Measurements from ENCODE around the gene PPM1E. TPM values are rescaled to one million over a fixed set of nuclear protein-coding genes. Genes with fewer than 3 reads are reported as not detected.
A peak's percentile ranks its signal among the peaks of the same experiment; 100 is the strongest.

PPM1E gene
- total and polyA plus RNA-seq, 4 donors: 0.08 to 1.3 (median 0.66) TPM

DNA sequence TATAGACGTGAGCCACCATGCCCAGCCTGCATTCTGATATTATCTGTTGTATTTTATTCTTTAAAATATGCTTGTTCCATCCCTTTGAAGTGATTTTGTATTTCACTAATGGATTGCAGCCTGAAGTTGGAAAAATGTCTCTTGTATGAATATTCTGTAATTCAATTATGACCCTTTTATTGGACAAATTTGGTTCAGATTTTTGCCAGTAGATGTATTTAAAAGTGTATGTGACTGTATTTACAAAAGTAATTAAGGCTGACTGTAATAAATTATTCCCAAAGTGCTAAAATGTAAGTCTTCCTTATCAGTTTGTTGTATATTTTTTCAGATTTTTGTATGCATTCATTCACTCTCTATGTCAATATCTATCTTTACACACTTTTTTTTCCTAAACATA, 23.8 kb downstream of the PPM1E start:
- ATAC-seq (ENCODE audit: insufficient read depth, low FRiP score): no peak
- H3K9me3 ChIP-seq (ENCODE audit: control insufficient read depth in 4 of 4, insufficient read depth in 3 of 4, low read length in 3 of 4): no peaks in the 10 kb centered on the region
- 59 to 66% methylated on average over 1 of the region's 1 CpG for WGBS, 2 donors

DNA sequence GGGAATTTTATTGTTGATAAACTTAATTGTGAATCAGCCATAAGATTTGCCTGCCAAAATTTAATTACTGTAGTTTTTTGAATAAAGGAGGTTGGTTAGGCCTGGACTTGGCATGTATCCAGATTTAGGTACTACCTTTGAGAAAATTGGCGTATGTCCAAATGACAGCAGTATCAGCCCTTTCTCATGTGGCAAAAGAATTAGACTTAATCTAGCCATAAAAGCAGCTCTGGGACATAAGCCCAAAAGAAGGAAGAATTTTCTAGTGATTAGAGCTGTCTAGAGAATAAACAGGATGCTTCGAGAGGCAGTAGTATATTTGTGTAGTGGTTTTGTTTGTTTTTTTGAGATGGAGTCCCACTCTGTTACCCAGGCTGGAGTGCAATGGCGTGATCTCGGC, 27.7 kb downstream of the PPM1E start:
- TF ChIP-seq, protein P1, sequence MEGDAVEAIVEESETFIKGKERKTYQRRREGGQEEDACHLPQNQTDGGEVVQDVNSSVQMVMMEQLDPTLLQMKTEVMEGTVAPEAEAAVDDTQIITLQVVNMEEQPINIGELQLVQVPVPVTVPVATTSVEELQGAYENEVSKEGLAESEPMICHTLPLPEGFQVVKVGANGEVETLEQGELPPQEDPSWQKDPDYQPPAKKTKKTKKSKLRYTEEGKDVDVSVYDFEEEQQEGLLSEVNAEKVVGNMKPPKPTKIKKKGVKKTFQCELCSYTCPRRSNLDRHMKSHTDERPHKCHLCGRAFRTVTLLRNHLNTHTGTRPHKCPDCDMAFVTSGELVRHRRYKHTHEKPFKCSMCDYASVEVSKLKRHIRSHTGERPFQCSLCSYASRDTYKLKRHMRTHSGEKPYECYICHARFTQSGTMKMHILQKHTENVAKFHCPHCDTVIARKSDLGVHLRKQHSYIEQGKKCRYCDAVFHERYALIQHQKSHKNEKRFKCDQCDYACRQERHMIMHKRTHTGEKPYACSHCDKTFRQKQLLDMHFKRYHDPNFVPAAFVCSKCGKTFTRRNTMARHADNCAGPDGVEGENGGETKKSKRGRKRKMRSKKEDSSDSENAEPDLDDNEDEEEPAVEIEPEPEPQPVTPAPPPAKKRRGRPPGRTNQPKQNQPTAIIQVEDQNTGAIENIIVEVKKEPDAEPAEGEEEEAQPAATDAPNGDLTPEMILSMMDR (IDR thresholded peaks at IDR 0.05; ENCODE audit: control extremely low read depth, extremely low read depth): no peak
- DNase-seq (peak in 2 of 3 donors; percentile 9 to 12), ATAC-seq (ENCODE audit: insufficient read depth, low FRiP score) (no peak)
- Histone ChIP-seq H3K27ac (ENCODE audit: low read depth in 1 of 2, low read length in 1 of 2) (no peak overlapping the region), H3K4me3 (no peak overlapping the region), H3K9ac (ENCODE audit: insufficient read depth in 1 of 2, low read length in 2 of 2) (no peak overlapping the region), H3K9me3 (ENCODE audit: control insufficient read depth in 4 of 4, insufficient read depth in 3 of 4, low read length in 3 of 4) (no peaks in the 10 kb centered on the region), H3K27me3 (ENCODE audit: control insufficient read depth in 3 of 3, insufficient read depth in 3 of 3, low read length in 2 of 3) (no peaks in the 10 kb centered on the region), H3K4me1 (ENCODE audit: control insufficient read depth in 5 of 5, insufficient read depth in 5 of 5, low read length in 5 of 5) (peaks cover 0 to 3% (median 0%) of the 10 kb centered on the region in 5 donors), H3K36me3 (ENCODE audit: control insufficient read depth in 4 of 4, insufficient read depth in 4 of 4, low read length in 4 of 4) (no peaks in the 10 kb centered on the region)
- 80 to 90% methylated on average over 4 of the region's 4 CpGs for WGBS, 2 donors

More for the DNA sequence above, 23.8 kb downstream of the PPM1E start:
- H3K9ac ChIP-seq (ENCODE audit: insufficient read depth in 1 of 2, low read length in 2 of 2): no peak overlapping the region
- no peaks in the 10 kb centered on the region for H3K27me3 ChIP-seq (ENCODE audit: control insufficient read depth in 3 of 3, insufficient read depth in 3 of 3, low read length in 2 of 3)
- no peaks in the 10 kb centered on the region for H3K4me1 ChIP-seq (ENCODE audit: control insufficient read depth in 5 of 5, insufficient read depth in 5 of 5, low read length in 5 of 5)
- H3K36me3 ChIP-seq (ENCODE audit: control insufficient read depth in 4 of 4, insufficient read depth in 4 of 4, low read length in 4 of 4): no peaks in the 10 kb centered on the region
- DNase-seq: no peak
- TF ChIP-seq, protein P1 (IDR thresholded peaks at IDR 0.05; ENCODE audit: control extremely low read depth, extremely low read depth): no peak
- H3K4me3 ChIP-seq: no peak overlapping the region
- no peak overlapping the region for H3K27ac ChIP-seq (ENCODE audit: low read depth in 1 of 2, low read length in 1 of 2)

- H3K27me3 ChIP-seq (ENCODE audit: control insufficient read depth in 3 of 3, insufficient read depth in 3 of 3, low read length in 2 of 3): no peaks in the 10 kb centered on the region
- 53 to 59% methylated on average over 1 of the region's 1 CpG for WGBS, 2 donors
- H3K36me3 ChIP-seq (ENCODE audit: control insufficient read depth in 4 of 4, insufficient read depth in 4 of 4, low read length in 4 of 4): no peaks in the 10 kb centered on the region
- ATAC-seq (ENCODE audit: insufficient read depth, low FRiP score): no peak
- DNase-seq: no peak
- H3K4me1 ChIP-seq (ENCODE audit: control insufficient read depth in 5 of 5, insufficient read depth in 5 of 5, low read length in 5 of 5): peaks cover 0 to 3% (median 0%) of the 10 kb centered on the region in 5 donors
- no peak overlapping the region for H3K4me3 ChIP-seq
- no peak overlapping the region for H3K27ac ChIP-seq (ENCODE audit: low read depth in 1 of 2, low read length in 1 of 2)
- no peak overlapping the region for H3K9ac ChIP-seq (ENCODE audit: insufficient read depth in 1 of 2, low read length in 2 of 2)
- no peaks in the 10 kb centered on the region for H3K9me3 ChIP-seq (ENCODE audit: control insufficient read depth in 4 of 4, insufficient read depth in 3 of 4, low read length in 3 of 4)
- TF ChIP-seq, protein P1 (IDR thresholded peaks at IDR 0.05; ENCODE audit: control extremely low read depth, extremely low read depth): no peak
Observed at GRCh38 chr17:58785097-58785496, 29.4 kb downstream of the PPM1E start.

Data from lung (tissue), 12 donors.